Neural crest cell (in vitro differentiated cells): ENCODE data around the gene VSIG10L. TPM values are rescaled to one million over a fixed set of nuclear protein-coding genes. Genes with fewer than 3 reads are reported as not detected.

Source experiments
- DNase-seq: peaks from one replicate; pipeline ENCODE4 v3.0.0; 2021; ENCODE audit warnings: low read depth, mixed read lengths, low spot score
- H3K27ac Mint-ChIP-seq: one replicate; pipeline ENCODE4 v1.8.0; 2021; ENCODE audit warnings: mild to moderate bottlenecking, mixed read lengths; ENCODE audit not compliant: unreplicated experiment
- H3K27me3 Mint-ChIP-seq: 2 replicates; pipeline ENCODE4 v1.8.0; 2021; ENCODE audit warnings: low read depth, mild to moderate bottlenecking, mixed read lengths
- H3K36me3 Mint-ChIP-seq: 2 replicates; pipeline ENCODE4 v1.8.0; 2021; ENCODE audit warnings: low read depth, mild to moderate bottlenecking, mixed read lengths
- H3K4me1 Mint-ChIP-seq: 2 replicates; pipeline ENCODE4 v1.8.0; 2021; ENCODE audit warnings: mixed read lengths
- H3K4me3 Mint-ChIP-seq: one replicate; pipeline ENCODE4 v1.8.0; 2021; ENCODE audit warnings: mild to moderate bottlenecking, mixed read lengths
- H3K9me3 Mint-ChIP-seq: 2 replicates; pipeline ENCODE4 v1.8.0; 2021; ENCODE audit warnings: mixed read lengths
- CTCF ChIP-seq: fragments of 200-600 bp; sonication (generic); conservative IDR thresholded peaks from 2 replicates; pipeline ENCODE4 v1.5.0; 2021; ENCODE audit warnings: antibody characterized with exemption, mild to moderate bottlenecking
- total RNA-seq: library from RNA; stranded (reverse); gene quantifications from 2 replicates; pipeline ENCODE4 v1.2.1, GENCODE V29; 2021

Gene VSIG10L
- total RNA-seq, 1 donor from 2014 or later, result 3.1 TPM

DNA sequence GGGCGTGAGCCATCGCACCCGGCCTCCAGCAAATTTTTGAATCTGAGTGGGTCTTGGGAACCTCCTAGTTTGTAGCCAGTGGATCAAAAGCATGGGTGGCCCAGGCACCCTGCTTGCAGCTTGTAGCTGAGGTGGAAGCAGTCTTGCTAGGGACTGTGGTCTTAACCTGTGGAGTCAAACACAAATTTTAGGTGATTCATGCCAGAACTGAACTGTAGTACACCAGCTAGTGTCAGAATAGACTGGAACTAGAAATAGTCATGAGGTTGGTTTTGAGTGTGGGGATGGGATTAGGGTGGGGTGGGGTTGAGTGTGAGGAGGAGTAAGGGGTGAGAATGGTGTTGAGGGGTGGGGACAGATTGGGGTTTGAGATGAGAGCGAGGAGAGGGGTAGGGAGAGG, 40.1 kb upstream of the VSIG10L start:
- H3K36me3 Mint-ChIP-seq, result no peaks in the 10 kb centered on the region
- H3K4me3 Mint-ChIP-seq, result no peak overlapping the region
- H3K27ac Mint-ChIP-seq, result no peak overlapping the region
- DNase-seq, result no peak
- no peak for TF ChIP-seq CTCF
- no peaks in the 10 kb centered on the region for H3K27me3 Mint-ChIP-seq
- no peaks in the 10 kb centered on the region for H3K4me1 Mint-ChIP-seq
- no peaks in the 10 kb centered on the region for H3K9me3 Mint-ChIP-seq

GRCh38 chr19:51380379-51380778, 38.4 kb upstream of the VSIG10L start:
- no peak for DNase-seq
- H3K36me3 Mint-ChIP-seq, result no peaks in the 10 kb centered on the region
- H3K27me3 Mint-ChIP-seq, result no peaks in the 10 kb centered on the region
- H3K9me3 Mint-ChIP-seq, result no peaks in the 10 kb centered on the region
- H3K4me3 Mint-ChIP-seq, result no peak overlapping the region
- H3K4me1 Mint-ChIP-seq, result no peaks in the 10 kb centered on the region
- no peak for TF ChIP-seq CTCF
- no peak overlapping the region for H3K27ac Mint-ChIP-seq

- Mint-ChIP-seq H3K4me1 (no peaks in the 10 kb centered on the region), H3K27ac (no peak overlapping the region), H3K36me3 (no peaks in the 10 kb centered on the region), H3K27me3 (no peaks in the 10 kb centered on the region), H3K9me3 (no peaks in the 10 kb centered on the region), H3K4me3 (no peak overlapping the region)
- no peak for DNase-seq
- TF ChIP-seq CTCF, result no peak
These were observed 35.5 kb upstream of the VSIG10L start for GRCh38 chr19:51377422-51377821.

DNA sequence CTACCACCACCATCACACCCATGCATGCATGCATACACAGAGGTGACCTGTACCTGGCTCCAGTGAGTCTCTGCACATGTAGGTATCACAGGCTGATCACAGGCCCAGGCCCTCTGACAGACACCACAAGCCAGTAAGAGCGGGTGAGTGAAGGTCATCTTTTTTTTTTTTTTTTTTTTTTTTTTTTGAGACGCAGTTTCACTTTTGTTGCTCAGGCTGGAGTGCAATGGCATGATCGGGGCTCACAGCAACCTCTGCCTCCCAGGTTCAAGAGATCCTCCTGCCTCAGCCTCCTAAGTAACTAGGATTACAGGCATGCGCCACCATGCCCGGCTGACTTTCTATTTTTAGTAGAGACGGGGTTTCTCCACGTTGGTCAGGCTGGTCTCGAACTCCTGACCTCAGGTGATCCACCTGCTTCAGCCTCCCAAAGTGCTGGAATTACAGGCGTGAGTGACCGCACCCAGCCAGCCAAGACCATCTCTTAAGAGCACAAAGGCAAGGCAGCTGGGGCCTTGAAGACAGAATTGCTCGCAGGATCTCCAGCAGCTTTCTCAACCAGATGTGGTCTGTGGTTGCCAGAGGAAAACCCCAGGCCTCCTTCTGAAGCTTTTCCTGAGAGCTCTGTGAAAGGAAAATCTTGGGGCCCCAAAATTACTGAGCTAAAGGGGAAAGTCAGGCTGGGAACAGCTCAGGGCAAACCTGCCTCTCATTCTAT, 33.7 kb upstream of the VSIG10L start:
- no peaks in the 10 kb centered on the region for H3K27me3 Mint-ChIP-seq
- no peaks in the 10 kb centered on the region for H3K36me3 Mint-ChIP-seq

DNA sequence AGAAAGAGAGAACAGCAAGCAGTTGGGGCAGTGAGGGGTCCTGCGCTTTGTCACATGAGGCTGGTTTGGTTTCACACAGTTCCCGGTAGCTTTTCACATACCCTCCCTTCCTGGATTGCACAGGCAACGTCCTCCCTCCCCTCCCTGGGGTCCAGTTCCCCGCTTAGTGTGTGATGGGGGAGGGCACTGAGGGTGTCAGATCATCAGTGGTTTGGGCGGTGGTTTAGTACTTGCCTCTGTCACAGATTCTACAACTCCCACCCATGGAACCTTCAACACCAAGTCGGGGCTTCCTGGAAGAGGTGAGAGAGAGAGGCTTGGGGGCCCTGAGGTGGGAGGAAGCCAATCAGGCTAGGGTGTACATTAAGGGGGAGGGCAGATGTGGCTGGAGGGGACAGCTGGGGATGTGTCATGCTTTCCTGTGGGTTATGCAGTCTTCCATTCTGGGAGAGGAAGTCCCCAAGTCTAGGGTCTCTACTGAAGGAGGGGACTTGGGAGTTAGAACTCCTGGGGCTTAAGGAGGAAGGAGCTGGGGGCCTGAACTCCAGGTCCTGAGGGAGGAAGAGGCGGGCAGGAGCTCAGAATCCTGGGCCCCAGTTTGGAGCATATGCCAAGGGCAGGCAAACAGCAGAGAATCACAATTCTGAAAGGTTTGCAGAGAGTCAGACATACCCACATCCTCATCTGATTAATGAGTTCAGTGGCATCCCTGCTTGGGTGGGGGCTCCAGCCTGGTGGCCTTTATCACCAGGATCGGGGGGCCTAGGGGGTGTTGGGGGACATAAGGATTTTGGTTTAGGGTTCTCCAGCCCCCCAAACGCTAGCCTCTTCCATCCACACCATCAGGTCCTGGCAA, 30.9 kb upstream of the VSIG10L start, which contains the start of gene NKG7:
TSS of gene NKG7 (minus strand) at position 6 of the 856 bp plus-strand sequence. CDS start 119 bp downstream, outside the sequence.
- no peak for DNase-seq
- no peak within 1 kb of the TSS for H3K4me3 Mint-ChIP-seq
- H3K27ac Mint-ChIP-seq, result no peak within 1 kb of the TSS
- no peak for TF ChIP-seq CTCF
- H3K36me3 Mint-ChIP-seq, result no peaks in the 10 kb centered on the region
- no peaks in the 10 kb centered on the region for H3K27me3 Mint-ChIP-seq
- H3K4me1 Mint-ChIP-seq, result peaks cover 4% of the 10 kb centered on the region
- no peaks in the 10 kb centered on the region for H3K9me3 Mint-ChIP-seq

More for the DNA sequence above, 33.7 kb upstream of the VSIG10L start:
- Mint-ChIP-seq H3K4me1 (no peaks in the 10 kb centered on the region), H3K4me3 (no peak overlapping the region), H3K27ac (no peak overlapping the region), H3K9me3 (no peaks in the 10 kb centered on the region)
- DNase-seq, result no peak
- no peak for TF ChIP-seq CTCF
